ENCODE results near the gene TSPYL6.

DNA sequence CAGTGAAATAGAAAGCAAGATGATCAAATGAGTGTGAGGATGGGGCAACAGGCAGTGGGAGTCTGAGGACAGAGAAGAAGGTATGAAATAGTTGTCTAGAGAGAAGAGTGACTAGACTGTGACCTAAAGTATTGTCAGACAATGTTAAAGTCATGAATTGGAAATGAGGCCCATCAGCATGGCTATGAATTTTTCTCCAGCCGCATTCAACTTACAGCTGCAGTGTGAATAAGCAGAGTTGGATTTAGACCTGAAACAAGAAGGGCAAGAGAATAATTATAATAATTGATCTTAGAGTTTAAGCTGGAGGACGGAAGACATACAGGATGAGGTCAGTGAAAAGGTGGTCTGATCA, 4.2 kb upstream of the TSPYL6 start:
- TF ChIP-seq CTCF (IDR thresholded peaks at IDR 0.05) (no peak), POLR2A (IDR thresholded peaks at IDR 0.05) (no peak)
